ENCODE results near the gene RASSF8. TPM values are rescaled to one million over a fixed set of nuclear protein-coding genes. Genes with fewer than 3 reads are reported as not detected.

RASSF8 gene
- total RNA-seq, 4 donors from 2014 or later, result 5.4 to 20.7 (median 9.6) TPM

GRCh38 chr12:25981597-25981996 is 23.1 kb downstream of the RASSF8 start:
- whole genome bisulfite sequencing, 2 donors, result 86 to 88% methylated on average over 3 of the region's 3 CpGs
- H3K4me3 ChIP-seq (ENCODE audit: low read depth, poor library complexity, severe bottlenecking), result no peak overlapping the region
- intact Hi-C loops (cut with DNase I; ENCODE audit: low total_unique reads), result no loop called here
- no peak for DNase-seq (ENCODE audit: low spot score in 2 of 2)
- no peak for TF ChIP-seq POLR2A (IDR thresholded peaks at IDR 0.05)
- no peak for TF ChIP-seq CTCF (IDR thresholded peaks at IDR 0.05)

GRCh38 chr12:25982416-25982815 is 23.9 kb downstream of the RASSF8 start:
- no peak overlapping the region for H3K4me3 ChIP-seq (ENCODE audit: low read depth, poor library complexity, severe bottlenecking)
- TF ChIP-seq CTCF (IDR thresholded peaks at IDR 0.05), result no peak
- no peak for TF ChIP-seq POLR2A (IDR thresholded peaks at IDR 0.05)
- no peak for DNase-seq (ENCODE audit: low spot score in 2 of 2)
- WGBS, 2 donors, result 0% methylated on average over 1 of the region's 1 CpG
- intact Hi-C loops (cut with DNase I; ENCODE audit: low total_unique reads), result no loop called here

- TF ChIP-seq POLR2A (IDR thresholded peaks at IDR 0.05), result no peak
- TF ChIP-seq CTCF (IDR thresholded peaks at IDR 0.05), result no peak
- intact Hi-C loops (cut with DNase I; ENCODE audit: low total_unique reads), result no loop called here
- 92 to 94% methylated on average over 4 of the region's 4 CpGs for WGBS, 2 donors
- H3K4me3 ChIP-seq (ENCODE audit: low read depth, poor library complexity, severe bottlenecking), result no peak overlapping the region
- DNase-seq (ENCODE audit: low spot score in 2 of 2), result no peak
Measured at GRCh38 chr12:25983625-25984024, 25.1 kb downstream of the RASSF8 start.

- intact Hi-C loops (cut with DNase I; ENCODE audit: low total_unique reads), result no loop called here
- WGBS, 2 donors, result 82 to 91% methylated on average over 2 of the region's 2 CpGs
- no peak for DNase-seq (ENCODE audit: low spot score in 2 of 2)
- no peak overlapping the region for H3K4me3 ChIP-seq (ENCODE audit: low read depth, poor library complexity, severe bottlenecking)
- TF ChIP-seq CTCF (IDR thresholded peaks at IDR 0.05) (no peak), POLR2A (IDR thresholded peaks at IDR 0.05) (no peak)
Measured at GRCh38 chr12:25984759-25985158, 26.3 kb downstream of the RASSF8 start.

GRCh38 chr12:25985316-25986175 is 27.1 kb downstream of the RASSF8 start:
- intact Hi-C loops (cut with DNase I; ENCODE audit: low total_unique reads), result no loop called here
- TF ChIP-seq POLR2A (IDR thresholded peaks at IDR 0.05) (no peak), CTCF (IDR thresholded peaks at IDR 0.05) (no peak)
- H3K4me3 ChIP-seq (ENCODE audit: low read depth, poor library complexity, severe bottlenecking), result no peak overlapping the region
- WGBS, 2 donors, result 74 to 75% methylated on average over 8 of the region's 8 CpGs
- no peak for DNase-seq (ENCODE audit: low spot score in 2 of 2)

- no peak overlapping the region for H3K4me3 ChIP-seq (ENCODE audit: low read depth, poor library complexity, severe bottlenecking)
- no peak for DNase-seq (ENCODE audit: low spot score in 2 of 2)
- intact Hi-C loops (cut with DNase I; ENCODE audit: low total_unique reads), result no loop called here
- TF ChIP-seq CTCF (IDR thresholded peaks at IDR 0.05) (no peak), POLR2A (IDR thresholded peaks at IDR 0.05) (no peak)
Measured at GRCh38 chr12:25986180-25986579, 27.7 kb downstream of the RASSF8 start.
